Middle frontal gyrus (tissue), 1 donor: ENCODE measurements around the gene TEX28.
"Not testable (repeated sequence)": the region's sequence is repeated elsewhere in the genome, so short reads cannot be mapped to it uniquely, and the experiment has no call there.

Source experiments
- DNase-seq: peaks from one replicate; pipeline ENCODE4 v3.0.0-alpha.2; 2015; ENCODE audit warnings: low spot score; ENCODE audit errors: extremely low spot score

TEX28 gene

GRCh38 chrX:154247377-154248045 is 47.4 kb downstream of the TEX28 start:
- DNase-seq, result not testable (repeated sequence)

GRCh38 chrX:154239982-154240503 is 54.9 kb downstream of the TEX28 start:
- not testable (repeated sequence) for DNase-seq

- DNase-seq, result not testable (repeated sequence)
Observed at GRCh38 chrX:154238939-154239559, 55.9 kb downstream of the TEX28 start.

GRCh38 chrX:154233620-154234019 is 61.3 kb downstream of the TEX28 start:
- not testable (repeated sequence) for DNase-seq

- not testable (repeated sequence) for DNase-seq
Observed at GRCh38 chrX:154231443-154231842, 63.5 kb downstream of the TEX28 start.

- not testable (repeated sequence) for DNase-seq
Observed at GRCh38 chrX:154226706-154227105, 68.2 kb downstream of the TEX28 start.

GRCh38 chrX:154225292-154225691 is 69.6 kb downstream of the TEX28 start:
- DNase-seq, result not testable (repeated sequence)
